Amniotic epithelial cell (primary cell): ENCODE data around the gene LRP3.
"Not testable (repeated sequence)": the region's sequence is repeated elsewhere in the genome, so short reads cannot be mapped to it uniquely, and the experiment has no call there.

Source experiments
- DNase-seq: peaks from one replicate; pipeline ENCODE4 v3.0.0-alpha.2; 2010; ENCODE audit warnings: low read depth

The LRP3 gene

GRCh38 chr19:33202546-33203507 lies 8.7 kb downstream of the LRP3 start:
- DNase-seq = no peak

- DNase-seq = no peak
These were observed 9.4 kb downstream of the LRP3 start for GRCh38 chr19:33203529-33203928.

GRCh38 chr19:33204136-33204973 lies 10.2 kb downstream of the LRP3 start:
- no peak for DNase-seq

- DNase-seq = no peak
These were observed 11.0 kb downstream of the LRP3 start for GRCh38 chr19:33205110-33205509.

- no peak for DNase-seq
These were observed 11.6 kb downstream of the LRP3 start for GRCh38 chr19:33205531-33206260.

GRCh38 chr19:33206261-33207039 lies 12.3 kb downstream of the LRP3 start:
- DNase-seq = no peak

- no peak for DNase-seq
These were observed 13.0 kb downstream of the LRP3 start for GRCh38 chr19:33207040-33207620.

- no peak for DNase-seq
These were observed 13.8 kb downstream of the LRP3 start for GRCh38 chr19:33207903-33208302.

- no peak for DNase-seq
These were observed 14.3 kb downstream of the LRP3 start for GRCh38 chr19:33208371-33208895.

GRCh38 chr19:33208904-33209849 lies 15.0 kb downstream of the LRP3 start:
- DNase-seq = no peak

GRCh38 chr19:33209850-33210230 lies 15.7 kb downstream of the LRP3 start:
- not testable (repeated sequence) for DNase-seq

GRCh38 chr19:33210266-33210940 lies 16.3 kb downstream of the LRP3 start:
- DNase-seq = no peak

- DNase-seq = no peak
These were observed 17.8 kb downstream of the LRP3 start for GRCh38 chr19:33211794-33212435.

- no peak for DNase-seq
These were observed 18.5 kb downstream of the LRP3 start for GRCh38 chr19:33212436-33213172.

- peak; percentile 49 for DNase-seq
These were observed 20.5 kb downstream of the LRP3 start for GRCh38 chr19:33214596-33214995.

GRCh38 chr19:33215438-33216197 lies 21.5 kb downstream of the LRP3 start:
- no peak for DNase-seq

GRCh38 chr19:33216198-33216830 lies 22.2 kb downstream of the LRP3 start:
- DNase-seq = no peak
